Fibroblast of lung (primary cell): Measurements from ENCODE around the gene TRPT1. TPM values are rescaled to one million over a fixed set of nuclear protein-coding genes. Genes with fewer than 3 reads are reported as not detected.

Experiments
- DNase-seq, 2 donors: peaks; one replicate each; pipeline versions ENCODE4 v3.0.0 to v3.0.0-alpha.2; 2010; ENCODE audit warnings: low read depth in 2 of 2
- H2AFZ ChIP-seq: 2 replicates; pipeline ENCODE4 v1.5.1; 2012; ENCODE audit warnings: low read length, control low read depth, inconsistent platforms
- H3K27ac ChIP-seq: 2 replicates; pipeline ENCODE4 v1.5.1; 2011; ENCODE audit warnings: low read length, control low read depth; ENCODE audit not compliant: insufficient read depth
- H3K27me3 ChIP-seq: 2 replicates; pipeline ENCODE4 v1.5.1; 2011; ENCODE audit warnings: mild to moderate bottlenecking, low read length; ENCODE audit not compliant: control insufficient read depth, insufficient read depth
- H3K36me3 ChIP-seq: 2 replicates; pipeline ENCODE4 v1.5.1; 2011; ENCODE audit warnings: low read length; ENCODE audit not compliant: control insufficient read depth, insufficient read depth
- H3K4me1 ChIP-seq: 2 replicates; pipeline ENCODE4 v1.5.1; 2011; ENCODE audit warnings: low read length; ENCODE audit not compliant: control insufficient read depth, insufficient read depth; ENCODE audit errors: extremely low read depth
- H3K4me2 ChIP-seq: 2 replicates; pipeline ENCODE4 v1.5.1; 2011; ENCODE audit warnings: low read length, control low read depth; ENCODE audit not compliant: insufficient read depth; ENCODE audit errors: extremely low read depth
- H3K4me3 ChIP-seq, 4 experiments: fragments of 200-600 bp in 1 of 4; sonication (generic) in 1 of 4; replicated peaks in 1 of 4; 2 replicates each; pipeline ENCODE4 v1.5.1; 2011 to 2016; ENCODE audit warnings: low read length in 4 of 4, low read depth in 3 of 4, mild to moderate bottlenecking in 3 of 4, control low read depth in 2 of 4, inconsistent platforms in 1 of 4, mixed read lengths in 1 of 4; ENCODE audit not compliant: insufficient read depth in 1 of 4; ENCODE audit errors: control extremely low read depth in 1 of 4
- H3K79me2 ChIP-seq: 2 replicates; pipeline ENCODE4 v1.5.1; 2012; ENCODE audit warnings: mild to moderate bottlenecking, low read length, inconsistent platforms; ENCODE audit not compliant: control insufficient read depth, insufficient read depth
- H3K9ac ChIP-seq: 2 replicates; pipeline ENCODE4 v1.5.1; 2011; ENCODE audit warnings: mild to moderate bottlenecking, low read length, control low read depth; ENCODE audit not compliant: insufficient read depth
- H3K9me3 ChIP-seq: 2 replicates; pipeline ENCODE4 v1.5.1; 2012; ENCODE audit warnings: low read depth, low read length; ENCODE audit not compliant: control insufficient read depth, insufficient read depth
- H4K20me1 ChIP-seq: 2 replicates; pipeline ENCODE4 v1.5.1; 2011; ENCODE audit warnings: low read length; ENCODE audit not compliant: control insufficient read depth, insufficient read depth; ENCODE audit errors: extremely low read depth
- CTCF ChIP-seq, 2 donors: IDR thresholded peaks in 1 of 2; conservative IDR thresholded peaks in 1 of 2; 1 replicate in 1 of 2; 2 replicates in 1 of 2; pipeline ENCODE4 v1.5.1; 2011 to 2012; ENCODE audit warnings: low read length in 2 of 2, control low read depth in 1 of 2, inconsistent platforms in 1 of 2, low read depth in 1 of 2, mild to moderate bottlenecking in 1 of 2
- EZH2 ChIP-seq: IDR thresholded peaks from 2 replicates; pipeline ENCODE4 v1.5.1; 2012; ENCODE audit warnings: low read length, control low read depth, mild to moderate bottlenecking; ENCODE audit errors: missing control alignments
- polyA plus RNA-seq, 2 donors: library from polyadenylated mRNA; depleted of rRNA in 1 of 2; stranded (reverse) in 1 of 2; unstranded in 1 of 2; fragments of >200 nt; gene quantifications; 2 replicates each; pipeline ENCODE4 v1.2.1, GENCODE V29; 2011 to 2012; ENCODE audit warnings: missing spikeins in 1 of 2
- total RNA-seq: library from RNA; depleted of rRNA; stranded (reverse); fragments of >200 nt; gene quantifications from 2 replicates; pipeline ENCODE4 v1.2.1, GENCODE V29; 2014

The TRPT1 gene
- total and polyA plus RNA-seq, 2 donors (not counting 1 experiment from before 2014, with no cell fraction given), result 20.5 to 41.5 TPM

GRCh38 chr11:64181506-64182411 lies 44.2 kb downstream of the TRPT1 start:
- Histone ChIP-seq H3K9ac (no peak overlapping the region), H3K4me1 (peaks cover 17% of the 10 kb centered on the region), H3K4me2 (peak overlapping the region; percentile 90), H3K79me2 (peaks cover 12% of the 10 kb centered on the region), H3K27ac (peak overlapping the region; percentile 62), H3K36me3 (peaks cover 5% of the 10 kb centered on the region), H4K20me1 (no peaks in the 10 kb centered on the region), H3K9me3 (no peaks in the 10 kb centered on the region), H3K27me3 (no peaks in the 10 kb centered on the region), H3K4me3 (peak overlapping the region; percentile 24 to 41 (median 30)), H2AFZ (peak overlapping the region; percentile 66)
- DNase-seq, result peak; percentile 93
- TF ChIP-seq EZH2 (no peak), CTCF (conservative IDR thresholded peaks at IDR 0.05 in 1 of 2, IDR thresholded peaks at IDR 0.05 in 1 of 2; ENCODE audit: low read depth in 1 of 2, low read length in 2 of 2) (no peak)

- Histone ChIP-seq H3K27ac (peak overlapping the region; percentile 62), H3K4me3 (peak overlapping the region in 3 of 4 experiments; percentile 24 to 41 (median 33)), H3K9me3 (no peaks in the 10 kb centered on the region), H3K4me1 (peaks cover 17% of the 10 kb centered on the region), H3K36me3 (peaks cover 5% of the 10 kb centered on the region), H3K9ac (no peak overlapping the region), H2AFZ (no peak overlapping the region), H3K27me3 (no peaks in the 10 kb centered on the region), H3K79me2 (peaks cover 12% of the 10 kb centered on the region), H4K20me1 (no peaks in the 10 kb centered on the region), H3K4me2 (peak overlapping the region; percentile 90)
- TF ChIP-seq CTCF (conservative IDR thresholded peaks at IDR 0.05 in 1 of 2, IDR thresholded peaks at IDR 0.05 in 1 of 2; ENCODE audit: low read depth in 1 of 2, low read length in 2 of 2) (no peak), EZH2 (no peak)
- no peak for DNase-seq
Observed at GRCh38 chr11:64180891-64181290, 45.1 kb downstream of the TRPT1 start.

GRCh38 chr11:64178951-64179639 lies 46.9 kb downstream of the TRPT1 start:
- peaks cover 15% of the 10 kb centered on the region for H3K4me1 ChIP-seq
- TF ChIP-seq CTCF (conservative IDR thresholded peaks at IDR 0.05 in 1 of 2, IDR thresholded peaks at IDR 0.05 in 1 of 2; ENCODE audit: low read depth in 1 of 2, low read length in 2 of 2) (no peak), EZH2 (no peak)
- H3K79me2 ChIP-seq, result peaks cover 6% of the 10 kb centered on the region

More at GRCh38 chr11:64178951-64179639, 46.9 kb downstream of the TRPT1 start:
- no peaks in the 10 kb centered on the region for H3K27me3 ChIP-seq
- H2AFZ ChIP-seq, result no peak overlapping the region
- peaks cover 5% of the 10 kb centered on the region for H3K36me3 ChIP-seq
- H3K27ac ChIP-seq, result no peak overlapping the region
- DNase-seq, result no peak
- H3K9ac ChIP-seq, result no peak overlapping the region
- H3K4me2 ChIP-seq, result no peak overlapping the region
- H3K9me3 ChIP-seq, result no peaks in the 10 kb centered on the region
- H3K4me3 ChIP-seq, result no peak overlapping the region
- H4K20me1 ChIP-seq, result no peaks in the 10 kb centered on the region
